Measurements from ENCODE around the gene ZNF662. TPM values are rescaled to one million over a fixed set of nuclear protein-coding genes. Genes with fewer than 3 reads are reported as not detected.

Gene ZNF662
- total RNA-seq, 1 experiment from 2014 or later, result 13.4 TPM

GRCh38 chr3:42926310-42926709 lies 20.4 kb downstream of the ZNF662 start:
- BruUV-seq (replicated peaks), result no TSS peak
- no peaks in the 10 kb centered on the region for H3K36me3 Mint-ChIP-seq (ENCODE audit: insufficient read depth, unreplicated experiment)
- Histone ChIP-seq H3K27me3 (replicated peaks; ENCODE audit: control insufficient read depth, insufficient read depth, low read length) (no peaks in the 10 kb centered on the region; the same call in 1 of the 2 replicates), H3K9me3 (no peaks in the 10 kb centered on the region), H3K4me1 (no peaks in the 10 kb centered on the region), H3K36me3 (ENCODE audit: control insufficient read depth, insufficient read depth, low read length) (no peaks in the 10 kb centered on the region), H3K4me3 (ENCODE audit: low read depth, low read length) (no peak overlapping the region)
- no peak overlapping the region for H3K4me3 Mint-ChIP-seq (ENCODE audit: unreplicated experiment)
- no peaks in the 10 kb centered on the region for H3K9me3 Mint-ChIP-seq (ENCODE audit: unreplicated experiment)
- ChIA-PET CTCF (no interaction called here), POLR2A (no interaction called here)
- DNase-seq, result no peak
- intact Hi-C loops (cut with micrococcal nuclease; ENCODE audit: unreplicated experiment), result no loop called here
- no peaks in the 10 kb centered on the region for H3K4me1 Mint-ChIP-seq (ENCODE audit: low read depth, unreplicated experiment)
- no peak overlapping the region for H3K27ac Mint-ChIP-seq (ENCODE audit: unreplicated experiment)
- TF ChIP-seq CTCF (IDR thresholded peaks at IDR 0.05; ENCODE audit: insufficient read depth in 1 of 2, low read depth in 1 of 2, low read length in 1 of 2, severe bottlenecking in 1 of 2, unreplicated experiment in 1 of 2), result no peak
- H3K27me3 Mint-ChIP-seq (ENCODE audit: insufficient read depth, unreplicated experiment), result peaks cover 11% of the 10 kb centered on the region

- H3K27me3 ChIP-seq (replicated peaks; ENCODE audit: control insufficient read depth, insufficient read depth, low read length), result no peaks in the 10 kb centered on the region
- Mint-ChIP-seq H3K27me3 (ENCODE audit: insufficient read depth, unreplicated experiment) (peaks cover 6% of the 10 kb centered on the region), H3K9me3 (ENCODE audit: unreplicated experiment) (no peaks in the 10 kb centered on the region), H3K4me3 (ENCODE audit: unreplicated experiment) (no peak overlapping the region), H3K36me3 (ENCODE audit: insufficient read depth, unreplicated experiment) (no peaks in the 10 kb centered on the region), H3K4me1 (ENCODE audit: low read depth, unreplicated experiment) (no peaks in the 10 kb centered on the region), H3K27ac (ENCODE audit: unreplicated experiment) (no peak overlapping the region)
- intact Hi-C loops (cut with micrococcal nuclease; ENCODE audit: unreplicated experiment), result no loop called here
- no peaks in the 10 kb centered on the region for H3K9me3 ChIP-seq
- ChIA-PET POLR2A (no interaction called here), CTCF (no interaction called here)
- no peaks in the 10 kb centered on the region for H3K4me1 ChIP-seq
- no peak for TF ChIP-seq CTCF (IDR thresholded peaks at IDR 0.05; ENCODE audit: insufficient read depth in 1 of 2, low read depth in 1 of 2, low read length in 1 of 2, severe bottlenecking in 1 of 2, unreplicated experiment in 1 of 2)
- BruUV-seq (replicated peaks), result no TSS peak
- H3K4me3 ChIP-seq (ENCODE audit: low read depth, low read length), result no peak overlapping the region
- DNase-seq, result no peak
- H3K36me3 ChIP-seq (ENCODE audit: control insufficient read depth, insufficient read depth, low read length), result no peaks in the 10 kb centered on the region
Measured at GRCh38 chr3:42934111-42934510, 28.2 kb downstream of the ZNF662 start.

GRCh38 chr3:42934910-42935309 lies 29.0 kb downstream of the ZNF662 start:
- ChIA-PET CTCF (no interaction called here), POLR2A (no interaction called here)
- no peak for DNase-seq
- Mint-ChIP-seq H3K36me3 (ENCODE audit: insufficient read depth, unreplicated experiment) (no peaks in the 10 kb centered on the region), H3K9me3 (ENCODE audit: unreplicated experiment) (no peaks in the 10 kb centered on the region), H3K27me3 (ENCODE audit: insufficient read depth, unreplicated experiment) (peaks cover 6% of the 10 kb centered on the region), H3K4me3 (ENCODE audit: unreplicated experiment) (no peak overlapping the region), H3K27ac (ENCODE audit: unreplicated experiment) (no peak overlapping the region), H3K4me1 (ENCODE audit: low read depth, unreplicated experiment) (no peaks in the 10 kb centered on the region)
- Histone ChIP-seq H3K9me3 (no peaks in the 10 kb centered on the region), H3K36me3 (ENCODE audit: control insufficient read depth, insufficient read depth, low read length) (no peaks in the 10 kb centered on the region), H3K4me3 (ENCODE audit: low read depth, low read length) (no peak overlapping the region), H3K4me1 (no peaks in the 10 kb centered on the region), H3K27me3 (replicated peaks; ENCODE audit: control insufficient read depth, insufficient read depth, low read length) (no peaks in the 10 kb centered on the region)
- no TSS peak for BruUV-seq (replicated peaks)
- no peak for TF ChIP-seq CTCF (IDR thresholded peaks at IDR 0.05; ENCODE audit: insufficient read depth in 1 of 2, low read depth in 1 of 2, low read length in 1 of 2, severe bottlenecking in 1 of 2, unreplicated experiment in 1 of 2)
- intact Hi-C loops (cut with micrococcal nuclease; ENCODE audit: unreplicated experiment), result no loop called here
